Activated CD8-positive, alpha-beta memory T cell treated with anti-CD3 and anti-CD28 coated beads for 36 hours (primary cell): Measurements from ENCODE around the gene FGD5. TPM values are rescaled to one million over a fixed set of nuclear protein-coding genes. Genes with fewer than 3 reads are reported as not detected.

Experiments used
- CTCF ChIA-PET: fragments of 350-600 bp; sonication (Branson Sonifier 250); formaldehyde crosslinking; loops from one replicate; lab custom pipeline; 2021; ENCODE audit warnings: antibody characterized with exemption; lab: Charles Lee
- POLR2A ChIA-PET: fragments of 350-600 bp; sonication (Branson Sonifier 250); formaldehyde crosslinking; loops from one replicate; lab custom pipeline; 2021; ENCODE audit warnings: antibody characterized with exemption; lab: Charles Lee
- total RNA-seq, 2 experiments: library from RNA; stranded (reverse); gene quantifications; one replicate each; pipeline ENCODE4 v1.2.3, GENCODE V29; 2021

Gene FGD5
- not detected for total RNA-seq

GRCh38 chr3:14818804-14819500 is at the start of gene FGD5:
FGD5 (plus strand) TSS chr3:14818962; CDS start chr3:14819072, 110 bp downstream.
- ChIA-PET CTCF (no interaction called here), POLR2A (no interaction called here)

DNA sequence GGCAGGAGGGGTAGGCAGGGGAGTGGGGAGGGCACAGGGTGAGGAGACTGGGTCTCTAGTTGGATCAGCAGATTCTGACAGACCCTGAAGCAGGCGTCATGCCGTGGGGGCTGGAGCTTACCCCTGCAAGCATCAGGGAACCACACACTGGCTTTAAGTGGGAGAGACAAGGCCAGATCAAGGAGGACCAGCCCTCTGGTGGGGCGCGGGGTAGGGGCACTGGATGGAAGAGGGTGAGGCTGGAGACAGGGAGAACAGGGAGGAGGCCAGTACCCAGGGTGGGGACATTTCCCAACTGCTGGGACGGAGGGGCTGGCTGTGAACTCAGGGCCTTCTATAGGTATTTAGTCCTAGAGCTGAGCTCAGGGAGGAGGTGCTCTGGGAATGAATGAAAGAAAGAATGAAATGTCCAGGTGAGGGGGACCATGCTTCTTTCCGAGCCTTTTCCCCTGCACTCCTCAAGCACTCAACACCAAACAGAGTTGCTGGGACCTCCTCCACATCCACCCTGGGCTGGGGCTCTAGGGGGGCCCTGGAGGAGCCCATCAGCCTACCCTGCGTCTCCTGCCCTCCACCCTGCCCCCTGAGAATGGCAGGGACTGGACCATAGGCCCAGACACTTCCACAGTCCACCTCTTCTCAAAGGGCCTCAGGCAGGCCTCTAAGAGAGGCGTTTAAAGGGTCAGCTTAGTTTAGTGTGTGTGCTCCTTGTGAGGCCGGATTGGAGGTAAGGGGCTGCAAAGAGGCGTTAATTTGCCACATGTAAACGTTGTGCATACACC is 49.0 kb upstream of the FGD5 start:
- POLR2A ChIA-PET, result no interaction called here
- CTCF ChIA-PET, result no interaction called here

DNA sequence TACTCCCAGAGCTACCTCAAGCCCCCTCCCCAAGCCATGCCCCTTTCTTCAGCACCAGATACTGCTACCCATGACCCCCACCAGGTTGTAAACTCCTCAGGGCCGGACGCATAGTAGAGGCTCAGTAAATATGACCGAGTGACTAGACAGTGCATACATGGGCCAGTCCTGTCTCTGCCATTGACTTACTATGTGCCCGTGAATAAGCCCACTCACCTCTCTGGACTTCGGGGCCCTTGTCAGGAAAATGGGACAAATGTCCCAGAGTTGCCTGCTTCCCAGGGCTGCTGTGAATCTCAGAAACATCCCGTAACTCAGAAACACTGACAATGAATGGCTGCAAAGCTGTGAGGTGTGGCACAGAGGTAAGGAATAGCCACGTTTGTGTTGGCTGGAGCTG is 48.2 kb upstream of the FGD5 start:
- CTCF ChIA-PET, result no interaction called here

DNA sequence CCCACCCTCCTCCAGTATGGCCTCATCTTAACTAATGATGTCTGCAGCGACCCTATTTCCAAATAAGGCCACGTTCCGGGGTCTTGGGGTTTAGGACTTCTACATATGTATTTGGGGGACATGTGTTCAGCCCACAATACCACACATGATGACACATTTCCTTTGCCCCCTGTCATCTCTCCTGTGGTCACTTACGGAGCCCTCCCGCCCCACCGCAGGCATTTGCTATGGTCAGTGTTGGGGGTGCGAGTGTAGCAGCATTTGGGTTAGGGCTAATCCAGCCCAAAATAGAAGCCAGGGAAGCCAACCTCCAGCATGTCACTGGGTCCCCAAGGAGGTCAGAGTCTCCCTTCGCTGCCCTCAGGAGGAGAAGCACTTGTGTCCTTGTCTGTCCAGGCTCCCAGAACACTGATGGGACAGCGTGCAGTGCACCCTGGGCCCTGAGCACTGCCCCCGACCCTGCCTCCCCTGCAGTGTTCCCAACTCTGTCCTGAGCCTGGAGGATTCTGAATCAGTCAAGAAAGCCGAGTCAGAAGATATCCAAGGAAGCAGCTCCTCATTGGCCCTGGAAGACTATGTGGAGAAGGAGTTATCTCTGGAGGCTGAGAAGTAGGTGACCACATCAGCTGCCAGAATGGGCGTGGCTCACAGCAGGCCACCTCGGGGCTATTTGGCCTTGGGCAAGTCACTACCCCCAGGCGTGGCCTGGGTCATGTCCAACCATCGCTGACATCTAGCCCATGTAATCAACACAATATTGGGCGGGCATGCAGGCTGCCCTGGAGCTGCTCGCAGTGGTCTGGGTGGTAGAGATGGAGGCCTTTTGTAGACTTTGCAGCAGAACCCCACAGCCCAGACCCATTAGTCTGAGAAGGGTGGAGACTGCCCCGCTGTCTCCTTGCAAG is 46.9 kb upstream of the FGD5 start:
- POLR2A ChIA-PET, result no interaction called here
- CTCF ChIA-PET, result no interaction called here

More for the DNA sequence above, 48.2 kb upstream of the FGD5 start:
- POLR2A ChIA-PET, result no interaction called here

GRCh38 chr3:14772533-14773138 is 46.1 kb upstream of the FGD5 start:
- ChIA-PET CTCF (no interaction called here), POLR2A (no interaction called here)

DNA sequence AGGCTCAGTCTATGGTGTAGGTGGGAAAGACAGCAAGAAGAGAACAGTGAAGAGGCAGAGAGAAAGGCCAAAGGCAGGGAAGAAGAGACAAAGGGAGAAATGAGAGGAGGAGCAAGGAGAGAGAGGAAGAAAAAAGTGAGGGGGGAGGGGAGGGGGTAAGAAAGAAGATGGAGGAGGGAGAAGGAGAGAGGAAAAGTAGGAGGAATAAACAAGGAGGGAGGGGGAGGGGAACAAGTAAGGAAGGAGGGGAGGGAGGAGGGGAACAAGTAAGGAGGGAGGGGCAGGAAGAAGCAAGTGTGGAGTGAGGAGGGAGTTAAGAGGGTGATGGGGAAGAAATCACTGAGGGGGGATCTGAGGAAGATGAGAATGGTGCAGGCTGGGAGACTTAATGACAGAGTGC is 45.5 kb upstream of the FGD5 start:
- ChIA-PET POLR2A (no interaction called here), CTCF (no interaction called here)

- ChIA-PET POLR2A (no interaction called here), CTCF (no interaction called here)
Observed at GRCh38 chr3:14773691-14774128, 45.1 kb upstream of the FGD5 start.

- ChIA-PET CTCF (no interaction called here), POLR2A (no interaction called here)
Observed at GRCh38 chr3:14774431-14774830, 44.3 kb upstream of the FGD5 start.

GRCh38 chr3:14775011-14775410 is 43.8 kb upstream of the FGD5 start:
- POLR2A ChIA-PET, result no interaction called here

GRCh38 chr3:14775563-14775962 is 43.2 kb upstream of the FGD5 start:
- CTCF ChIA-PET, result no interaction called here
- POLR2A ChIA-PET, result no interaction called here

More at GRCh38 chr3:14775011-14775410, 43.8 kb upstream of the FGD5 start:
- CTCF ChIA-PET, result no interaction called here

GRCh38 chr3:14779069-14779685 is 39.6 kb upstream of the FGD5 start:
- ChIA-PET CTCF (no interaction called here), POLR2A (no interaction called here)

DNA sequence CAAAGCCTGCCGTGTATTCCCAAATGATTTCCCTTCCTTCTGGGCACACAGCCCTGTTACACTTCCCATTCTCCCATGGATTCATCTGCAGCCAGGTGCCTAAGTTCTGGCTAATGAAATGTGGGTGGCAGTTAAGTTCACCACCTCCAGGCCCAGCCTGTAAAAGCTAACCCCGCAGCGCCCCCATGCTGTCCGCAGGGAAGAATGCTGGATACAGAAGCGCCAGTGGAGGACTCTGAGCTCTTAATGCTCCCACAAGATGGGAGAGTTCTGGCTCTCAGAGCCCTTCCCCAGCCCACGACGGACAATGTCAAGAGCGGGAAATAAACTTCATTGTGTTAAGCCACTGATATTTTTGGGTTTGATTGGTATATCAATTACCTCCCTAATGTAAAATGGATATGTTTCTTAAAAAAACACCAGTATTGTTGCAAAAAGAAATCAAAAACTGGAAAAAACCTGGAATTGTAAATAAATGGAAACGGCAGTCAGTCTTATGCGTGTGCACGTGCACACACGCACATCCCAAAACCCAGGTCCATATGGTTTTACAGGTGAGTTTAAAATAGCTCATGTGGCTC is 37.7 kb upstream of the FGD5 start:
- POLR2A ChIA-PET, result no interaction called here

DNA sequence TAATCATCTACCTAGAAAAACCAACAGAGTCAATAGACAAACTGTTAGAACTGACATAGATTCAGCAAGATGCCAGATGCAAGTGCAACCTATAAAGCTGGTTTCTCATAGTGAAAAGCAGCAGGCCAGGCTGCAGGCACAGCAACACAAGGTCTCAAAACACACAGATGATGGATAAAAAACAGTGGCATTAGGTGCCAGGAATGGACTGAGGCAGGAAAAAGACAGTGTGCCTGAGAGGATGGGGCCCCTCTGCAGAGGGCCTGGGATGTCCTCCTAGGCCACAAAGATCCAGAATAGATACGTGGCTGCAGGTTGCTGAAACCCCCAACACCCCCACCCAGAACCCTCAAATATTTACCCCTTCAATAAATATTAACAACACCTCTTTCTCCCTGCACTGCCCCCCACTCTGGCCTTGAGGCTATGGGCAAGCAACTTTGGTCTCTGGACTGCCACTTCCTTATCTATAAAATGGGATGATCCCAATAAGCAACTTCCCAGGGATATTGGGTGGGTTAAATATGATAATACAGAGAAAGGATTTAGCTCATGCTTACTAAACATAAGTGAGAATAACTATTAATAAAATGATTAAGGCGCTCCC is 35.2 kb upstream of the FGD5 start:
- CTCF ChIA-PET, result interaction anchor here (1.2 kb wide), 1 partner anchor 33 kb away, joined by 3 read pairs; no protein-coding TSS in a partner anchor
- POLR2A ChIA-PET, result no interaction called here

More for the DNA sequence above, 37.7 kb upstream of the FGD5 start:
- CTCF ChIA-PET, result interaction anchor here (1.0 kb wide), 1 partner anchor 9 kb away, joined by 3 read pairs; no protein-coding TSS in a partner anchor

GRCh38 chr3:14784087-14784681 is 34.6 kb upstream of the FGD5 start:
- ChIA-PET CTCF (interaction anchor here (1.2 kb wide), 1 partner anchor 140 kb away, joined by 3 read pairs; no protein-coding TSS in a partner anchor), POLR2A (no interaction called here)

GRCh38 chr3:14785207-14786155 is 33.3 kb upstream of the FGD5 start:
- ChIA-PET CTCF (interaction anchor here (1.2 kb wide), 1 partner anchor 139 kb away, joined by 3 read pairs; no protein-coding TSS in a partner anchor), POLR2A (no interaction called here)

- CTCF ChIA-PET, result no interaction called here
Observed at GRCh38 chr3:14786369-14786768, 32.4 kb upstream of the FGD5 start.

GRCh38 chr3:14787630-14788029 is 31.1 kb upstream of the FGD5 start:
- ChIA-PET CTCF (no interaction called here), POLR2A (no interaction called here)

More at GRCh38 chr3:14786369-14786768, 32.4 kb upstream of the FGD5 start:
- POLR2A ChIA-PET, result no interaction called here
